ENCODE measurements around the gene MRPL57. TPM values are rescaled to one million over a fixed set of nuclear protein-coding genes. Genes with fewer than 3 reads are reported as not detected.

MRPL57 gene
- total and polyA plus RNA-seq, 2 of the 8 experiments (the other 6 are each of a cell fraction or from before 2014, with no cell fraction given) = 29.9 to 34.1 TPM

DNA sequence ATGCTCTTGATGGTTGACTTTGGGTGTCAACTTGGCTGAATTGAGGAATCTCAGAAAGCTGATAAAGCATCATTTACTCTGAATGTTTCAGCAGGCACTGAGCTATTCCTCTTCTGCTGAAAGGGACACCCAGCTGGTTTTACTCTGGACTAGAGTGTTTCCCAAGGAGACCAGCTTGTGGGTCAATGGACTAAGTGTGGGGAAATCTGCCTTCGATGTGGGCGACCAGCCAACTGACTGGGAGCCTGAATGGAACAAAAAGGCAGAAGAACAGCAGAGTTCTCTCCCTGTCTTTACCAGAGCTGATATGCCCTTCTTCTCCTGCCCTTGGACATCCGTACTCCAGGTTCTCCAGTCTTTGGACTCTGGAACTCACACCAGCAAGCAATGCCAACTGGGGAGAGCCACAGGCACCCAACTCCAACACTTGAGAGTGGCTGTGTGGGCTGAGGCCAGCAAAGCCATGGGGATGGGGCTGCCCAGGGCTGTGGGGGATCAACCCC is 32.2 kb downstream of the MRPL57 start:
- no peak overlapping the region for H2BK120ac ChIP-seq (replicated peaks; ENCODE audit: low read depth, low read length)
- no peak overlapping the region for H2AK5ac ChIP-seq (ENCODE audit: low read depth, low read length)
- no peaks in the 10 kb centered on the region for H3K4me1 ChIP-seq (replicated peaks in 1 of 4; ENCODE audit: control insufficient read depth in 3 of 4, insufficient read depth in 4 of 4, low read length in 3 of 4)
- H3K4me2 ChIP-seq (ENCODE audit: insufficient read depth in 1 of 2, low read depth in 2 of 2, low read length in 2 of 2) = no peak overlapping the region
- ChIA-PET CTCF (ENCODE audit: partially characterized antibody) (interaction anchor here (1.3 kb wide), 1 partner anchor 10 kb away, joined by 3 read pairs; no protein-coding TSS in a partner anchor), POLR2A (ENCODE audit: partially characterized antibody) (no interaction called here)
- no peak overlapping the region for H4K91ac ChIP-seq (replicated peaks; ENCODE audit: insufficient read length, low read length)
- no peak overlapping the region for H3K18ac ChIP-seq (ENCODE audit: extremely low read depth, low read length)
- 83% methylated on average over 3 of the region's 3 CpGs; no CpG with 5 or more reads in 1 of the 2 experiments for WGBS, 2 experiments (ENCODE audit: extremely low coverage in 1 of 2, insufficient coverage in 1 of 2, insufficient read length in 1 of 2, insufficient replicate concordance in 2 of 2, low coverage in 1 of 2, low lambda C conversion rate in 2 of 2, missing lambda C conversion rate in 1 of 2)
- TF ChIP-seq RAD21 (IDR thresholded peaks at IDR 0.05 in 1 of 2, conservative IDR thresholded peaks at IDR 0.05 in 1 of 2; ENCODE audit: low read depth in 2 of 2, low read length in 2 of 2) (no peak), TBP (IDR thresholded peaks at IDR 0.05; ENCODE audit: low read depth, low read length) (no peak), JUND (IDR thresholded peaks at IDR 0.05; ENCODE audit: low read length) (no peak), HDAC6 (IDR thresholded peaks at IDR 0.05; ENCODE audit: low read depth, low read length) (no peak), RXRA (IDR thresholded peaks at IDR 0.05; ENCODE audit: insufficient read depth, low read depth, low read length) (no peak), TCF12 (IDR thresholded peaks at IDR 0.05; ENCODE audit: low read depth, low read length) (no peak)
- TF ChIP-seq, protein P1, sequence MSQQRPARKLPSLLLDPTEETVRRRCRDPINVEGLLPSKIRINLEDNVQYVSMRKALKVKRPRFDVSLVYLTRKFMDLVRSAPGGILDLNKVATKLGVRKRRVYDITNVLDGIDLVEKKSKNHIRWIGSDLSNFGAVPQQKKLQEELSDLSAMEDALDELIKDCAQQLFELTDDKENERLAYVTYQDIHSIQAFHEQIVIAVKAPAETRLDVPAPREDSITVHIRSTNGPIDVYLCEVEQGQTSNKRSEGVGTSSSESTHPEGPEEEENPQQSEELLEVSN (IDR thresholded peaks at IDR 0.05) = no peak
- H3K9me3 ChIP-seq (ENCODE audit: insufficient read depth in 2 of 2, low read depth in 1 of 2, low read length in 1 of 2) = peaks cover 8 to 17% of the 10 kb centered on the region in 2 experiments; a peak in 3 of 4 replicates
- no peak overlapping the region for H3K56ac ChIP-seq (replicated peaks; ENCODE audit: insufficient read length, low read depth, low read length)
- H2BK12ac ChIP-seq (ENCODE audit: low read depth, low read length) = no peak overlapping the region
- H4K5ac ChIP-seq (ENCODE audit: insufficient read length, low read depth, low read length) = no peak overlapping the region
- H3K79me2 ChIP-seq (ENCODE audit: control insufficient read depth in 1 of 2, insufficient read depth in 2 of 2, low read length in 2 of 2) = no peaks in the 10 kb centered on the region
- no peaks in the 10 kb centered on the region for H3K36me3 ChIP-seq (ENCODE audit: control insufficient read depth in 2 of 4, insufficient read depth in 4 of 4, low read length in 3 of 4)
- no peak overlapping the region for H3K4me3 ChIP-seq (ENCODE audit: extremely low read depth in 1 of 4, insufficient read depth in 2 of 4, low read depth in 3 of 4, low read length in 4 of 4)
- H3K9ac ChIP-seq (replicated peaks in 1 of 4; ENCODE audit: extremely low read depth in 1 of 4, low read depth in 3 of 4, low read length in 3 of 4) = no peak overlapping the region
- no peaks in the 10 kb centered on the region for H3K79me1 ChIP-seq (ENCODE audit: low read depth, low read length)
- no peak overlapping the region for H3K14ac ChIP-seq (ENCODE audit: insufficient read length)
- FAIRE-seq = no peak
- no peak overlapping the region for H3K27ac ChIP-seq (ENCODE audit: low read depth, low read length)
- H3K23ac ChIP-seq (ENCODE audit: insufficient read length) = no peak overlapping the region
- no peaks in the 10 kb centered on the region for H4K20me1 ChIP-seq (replicated peaks in 1 of 2; ENCODE audit: control insufficient read depth in 1 of 2, insufficient read depth in 2 of 2, low read length in 2 of 2)
- H2AFZ ChIP-seq (ENCODE audit: low read length) = no peak overlapping the region
- H3K23me2 ChIP-seq (ENCODE audit: low read depth, low read length) = no peaks in the 10 kb centered on the region
- no peak overlapping the region for H2BK15ac ChIP-seq (ENCODE audit: low read length)
- DNase-seq (ENCODE audit: low read depth in 1 of 2, low spot score in 2 of 2) = no peak
- no peak overlapping the region for H4K8ac ChIP-seq (ENCODE audit: extremely low read depth, insufficient read depth, low read length)
- no peak overlapping the region for H2BK5ac ChIP-seq (ENCODE audit: low read depth, low read length)
- H3K27me3 ChIP-seq (replicated peaks in 1 of 4; ENCODE audit: control insufficient read depth in 3 of 4, extremely low read depth in 1 of 4, insufficient read depth in 3 of 4, low read length in 3 of 4) = no peaks in the 10 kb centered on the region
- no peak overlapping the region for H2BK20ac ChIP-seq (ENCODE audit: low read length)
- H3K4ac ChIP-seq (replicated peaks; ENCODE audit: insufficient read length, low read depth, low read length) = no peak overlapping the region

Measured in H1 (cell line).